HuH-7 (cell line): ENCODE results near the gene IDH3G.
A peak's percentile ranks its signal among the peaks of the same experiment; 100 is the strongest.

Source experiments
- DNase-seq: peaks from one replicate; pipeline ENCODE4 v3.0.0; 2011; ENCODE audit warnings: low spot score

IDH3G gene

GRCh38 chrX:153773741-153774575 lies 20.2 kb downstream of the IDH3G start:
- no peak for DNase-seq

DNA sequence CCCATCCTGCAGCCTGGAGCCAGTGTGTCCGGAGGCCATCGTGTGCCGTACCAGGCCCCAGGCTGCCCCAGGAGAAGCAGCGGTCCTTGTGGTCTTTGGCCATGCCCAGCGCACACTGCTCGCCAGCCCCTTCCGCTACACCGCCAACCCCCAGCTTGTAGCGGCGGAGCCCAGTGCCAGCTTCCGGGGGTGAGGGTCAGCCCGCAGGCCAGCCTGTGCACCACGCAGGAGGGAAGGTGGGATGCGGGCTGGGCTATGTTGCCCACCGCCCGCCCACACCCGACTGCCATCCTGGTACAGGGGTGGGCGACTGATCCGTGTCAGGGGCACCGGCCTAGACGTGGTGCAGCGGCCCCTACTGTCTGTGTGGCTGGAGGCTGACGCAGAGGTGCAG lies 21.0 kb downstream of the IDH3G start:
- DNase-seq, result no peak

GRCh38 chrX:153772316-153773217 lies 21.6 kb downstream of the IDH3G start:
- no peak for DNase-seq

- DNase-seq, result no peak
Observed at GRCh38 chrX:153771415-153772315, 22.5 kb downstream of the IDH3G start.

DNA sequence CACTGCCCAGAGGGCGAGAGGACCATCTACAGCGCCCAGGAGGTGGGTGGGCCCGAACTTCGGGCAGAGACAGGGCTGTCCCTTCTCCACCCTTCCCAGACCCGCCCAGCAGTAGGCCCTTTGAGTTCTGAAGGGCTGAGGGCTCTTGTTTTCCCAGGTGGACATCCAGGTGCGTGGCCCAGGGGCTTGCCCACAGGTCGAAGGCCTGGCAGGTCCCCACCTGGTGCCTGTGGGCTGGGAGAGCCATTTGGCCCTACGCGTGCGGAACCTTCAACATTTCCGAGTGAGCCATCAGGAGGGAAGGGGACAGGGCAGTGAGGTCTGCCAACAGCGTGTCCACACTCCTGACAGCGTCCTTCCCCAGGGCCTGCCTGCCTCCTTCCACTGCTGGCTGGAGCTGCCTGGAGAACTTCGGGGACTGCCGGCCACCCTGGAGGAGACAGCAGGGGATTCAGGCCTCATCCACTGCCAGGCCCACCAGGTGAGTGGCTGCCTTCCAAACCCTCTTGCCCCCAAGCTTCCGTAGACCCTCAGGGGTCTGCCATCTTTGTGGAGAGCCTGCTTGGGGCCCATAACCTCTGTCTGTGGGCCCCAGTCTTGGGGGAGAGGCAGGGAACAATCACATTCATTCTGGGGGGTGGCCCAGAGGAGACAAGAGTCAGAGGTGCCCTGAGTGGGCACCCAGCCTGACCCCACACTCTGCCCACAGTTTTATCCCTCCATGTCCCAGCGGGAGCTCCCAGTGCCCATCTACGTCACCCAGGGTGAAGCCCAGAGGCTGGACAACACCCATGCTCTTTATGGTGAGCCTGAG lies 23.4 kb downstream of the IDH3G start:
- DNase-seq, result no peak

GRCh38 chrX:153769865-153770600 lies 24.1 kb downstream of the IDH3G start:
- DNase-seq, result no peak

DNA sequence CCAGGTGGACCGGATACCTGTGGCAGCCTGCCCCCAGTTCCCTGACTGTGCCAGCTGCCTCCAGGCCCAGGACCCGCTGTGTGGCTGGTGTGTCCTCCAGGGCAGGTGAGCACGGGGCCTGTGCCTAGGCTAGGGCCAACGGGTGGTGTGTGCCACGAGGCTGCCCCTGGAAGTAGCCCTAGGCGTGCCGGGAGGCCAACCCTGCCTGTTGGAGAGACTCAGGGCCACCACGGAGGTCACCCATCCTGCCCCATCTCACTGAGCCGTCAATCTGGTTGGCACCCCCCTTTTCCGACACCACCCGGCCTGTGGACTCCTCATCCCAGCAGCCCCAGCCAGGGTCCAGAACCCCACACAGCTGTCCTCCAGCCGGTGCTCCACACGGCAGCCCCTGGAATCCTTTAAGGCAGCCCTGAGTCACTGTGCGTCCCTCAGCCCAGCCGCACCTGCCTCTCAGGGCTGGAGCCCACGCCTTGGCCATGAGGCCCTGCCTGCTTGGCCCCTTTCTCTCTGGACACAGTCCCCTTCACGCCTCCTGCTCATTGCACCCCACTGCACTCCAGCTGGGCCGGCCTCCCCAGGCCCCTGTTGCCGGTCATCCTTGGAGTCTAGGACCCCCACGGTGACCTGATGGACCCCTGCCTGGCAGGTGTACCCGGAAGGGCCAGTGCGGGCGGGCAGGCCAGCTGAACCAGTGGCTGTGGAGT lies 24.9 kb downstream of the IDH3G start:
- no peak for DNase-seq

DNA sequence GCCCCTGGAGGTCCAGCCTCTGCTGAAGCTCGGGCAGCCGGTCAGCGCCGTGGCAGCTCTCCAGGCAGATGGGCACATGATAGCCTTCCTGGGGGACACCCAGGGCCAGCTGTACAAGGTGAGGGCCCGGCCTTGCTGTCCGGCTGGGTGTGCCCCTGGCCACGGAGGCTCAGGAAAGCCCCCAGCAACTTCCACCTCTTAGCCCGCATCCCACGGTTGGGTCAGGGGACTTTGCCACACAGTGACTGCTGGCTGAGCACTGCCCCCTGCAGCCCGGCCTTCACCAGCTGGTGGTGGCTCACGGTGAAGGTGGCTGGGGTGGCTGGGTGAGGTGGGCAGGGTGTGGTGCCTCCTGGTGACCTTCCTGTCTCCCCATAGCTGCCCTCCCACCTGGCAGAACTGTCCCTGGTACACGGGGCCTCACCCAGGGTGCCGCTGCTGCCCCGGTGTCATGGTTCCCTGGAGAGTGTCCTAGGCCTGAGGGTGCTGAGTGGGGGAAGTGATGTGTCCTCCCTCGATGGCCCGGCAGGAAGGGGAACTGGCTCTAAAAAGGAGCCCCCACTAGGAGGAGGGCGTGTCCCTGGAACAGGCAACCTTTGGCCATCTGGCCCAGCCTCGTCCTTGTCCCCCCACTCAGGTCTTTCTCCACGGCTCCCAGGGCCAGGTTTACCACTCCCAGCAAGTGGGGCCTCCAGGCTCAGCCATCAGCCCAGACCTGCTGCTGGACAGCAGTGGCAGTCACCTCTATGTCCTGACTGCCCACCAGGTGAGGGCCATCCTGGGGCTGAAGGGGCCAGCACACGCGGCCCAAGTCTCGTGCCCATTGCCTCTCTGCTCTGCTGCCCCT lies 25.6 kb downstream of the IDH3G start:
- DNase-seq, result no peak

- DNase-seq, result no peak
Observed at GRCh38 chrX:153767674-153768055, 26.5 kb downstream of the IDH3G start.

- DNase-seq, result no peak
Observed at GRCh38 chrX:153766871-153767673, 27.1 kb downstream of the IDH3G start.

DNA sequence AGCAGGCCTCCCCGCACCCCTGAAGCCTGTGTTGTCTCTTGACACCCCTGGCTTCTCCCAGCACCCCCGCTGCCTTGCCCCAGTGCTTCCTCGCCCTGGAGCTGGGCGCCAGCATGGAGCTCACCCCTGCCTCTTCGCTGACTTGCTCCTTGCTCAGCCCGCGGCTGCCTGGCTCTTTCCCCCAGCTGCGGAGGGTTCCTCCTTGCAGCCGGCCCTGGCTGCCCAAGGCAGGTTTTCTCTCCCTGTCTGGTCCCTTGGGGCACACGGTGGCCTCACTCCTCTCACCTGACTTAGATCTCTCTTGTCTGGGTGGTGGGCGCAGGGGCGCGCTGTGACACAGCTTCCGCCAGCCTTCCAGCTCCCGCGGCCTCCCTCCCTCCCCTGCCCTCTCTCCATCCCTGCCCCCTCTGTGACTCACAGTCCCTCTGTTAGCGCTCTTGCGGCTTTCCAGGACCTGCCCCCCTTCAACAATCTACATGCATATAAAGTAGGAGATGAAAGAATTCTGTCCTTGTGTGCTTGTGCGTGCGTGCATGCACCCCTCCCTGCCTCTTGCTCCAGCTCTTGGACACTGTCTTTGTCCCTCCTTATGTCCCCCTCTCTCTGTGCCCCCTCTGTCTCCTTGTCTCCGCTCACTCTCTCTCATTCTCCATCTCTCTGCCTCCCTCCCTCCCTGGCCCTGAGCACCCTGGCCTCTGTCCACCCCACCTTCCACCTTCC lies 27.9 kb downstream of the IDH3G start:
- DNase-seq, result peak; percentile 7

- no peak for DNase-seq
Observed at GRCh38 chrX:153765138-153766079, 28.8 kb downstream of the IDH3G start.

- DNase-seq, result no peak
Observed at GRCh38 chrX:153764786-153765137, 29.4 kb downstream of the IDH3G start.

- peak; percentile 73 for DNase-seq
Observed at GRCh38 chrX:153763989-153764755, 30.0 kb downstream of the IDH3G start, which contains the start of gene PLXNB3. Gene PLXNB3 (plus strand): TSS chrX:153764249. CDS start chrX:153765536, 1,287 bp downstream.

DNA sequence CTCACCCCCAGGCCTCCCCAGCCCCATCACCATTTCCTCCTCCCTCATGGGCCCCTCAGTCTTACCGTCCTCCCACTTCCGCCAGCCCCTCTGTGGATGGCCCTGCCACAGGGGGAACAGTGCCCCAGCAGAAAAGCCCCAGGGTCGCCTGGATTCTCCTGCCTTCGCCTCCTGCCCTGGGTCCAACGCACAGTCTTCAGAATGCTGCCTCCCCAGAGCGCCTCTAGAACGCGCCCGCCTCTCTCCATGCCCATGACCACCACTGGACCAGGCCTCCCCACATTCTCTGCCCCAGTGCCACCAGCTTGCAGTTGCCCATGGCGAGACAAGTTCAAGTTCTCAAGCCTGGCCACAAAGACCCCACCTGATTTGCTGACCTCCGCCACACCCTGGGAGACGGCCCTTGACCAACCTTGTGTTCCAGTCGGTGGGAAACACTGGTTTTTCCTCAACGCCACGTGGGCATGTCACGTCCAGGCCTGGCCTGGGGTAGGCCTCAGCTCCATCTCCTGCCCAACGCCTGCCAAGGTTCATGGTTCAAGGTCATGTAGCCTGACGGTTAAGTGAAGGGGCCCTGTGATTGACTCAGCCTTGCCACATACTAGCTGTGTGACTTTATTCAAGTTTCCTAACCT lies 30.8 kb downstream of the IDH3G start:
- DNase-seq, result no peak
